Measurements from ENCODE around the gene PLSCR3. TPM values are rescaled to one million over a fixed set of nuclear protein-coding genes. Genes with fewer than 3 reads are reported as not detected.

The PLSCR3 gene
- total RNA-seq, 2 experiments from 2014 or later, result 15.3 to 23.1 TPM

- no TSS peak for BruUV-seq (replicated peaks)
- CTCF ChIA-PET (ENCODE audit: unreplicated experiment), result no interaction called here
These were observed 11.0 kb downstream of the PLSCR3 start for GRCh38 chr17:7383371-7383741.

GRCh38 chr17:7382901-7383300, 11.4 kb downstream of the PLSCR3 start:
- intact Hi-C loops (cut with micrococcal nuclease; ENCODE audit: unreplicated experiment), result no loop called here
- Histone ChIP-seq H3K4me1 (ENCODE audit: insufficient read depth, low read length, poor library complexity, severe bottlenecking) (peaks cover 11% of the 10 kb centered on the region), H4K20me1 (ENCODE audit: insufficient read depth, low read length) (no peaks in the 10 kb centered on the region), H3K27ac (ENCODE audit: low read depth, low read length, poor library complexity, severe bottlenecking) (no peak overlapping the region), H3K36me3 (ENCODE audit: insufficient read depth, low read length) (no peaks in the 10 kb centered on the region), H3K4me2 (ENCODE audit: low read length) (no peak overlapping the region), H3K4me3 (ENCODE audit: low read depth, low read length, poor library complexity, severe bottlenecking) (no peak overlapping the region), H3K9me2 (ENCODE audit: insufficient read depth, low read length) (no peaks in the 10 kb centered on the region), H3K9me3 (ENCODE audit: low read length) (0 out of 2 replicates have a peak, but pooled peaks cover 6% of the 10 kb centered on the region), H2AFZ (ENCODE audit: low read length) (no peak overlapping the region), H3K79me2 (ENCODE audit: insufficient read depth, low read depth, low read length) (no peaks in the 10 kb centered on the region)
- no peak for DNase-seq (ENCODE audit: low spot score)
- ChIA-PET POLR2A (interaction anchor here (0.7 kb wide), 1 partner anchor 92 kb away, joined by 3 read pairs; no protein-coding TSS in a partner anchor), CTCF (ENCODE audit: unreplicated experiment) (no interaction called here)
- no TSS peak for BruUV-seq (replicated peaks)
- TF ChIP-seq CTCF (conservative IDR thresholded peaks at IDR 0.05; ENCODE audit: low read length), result no peak

More at GRCh38 chr17:7383371-7383741, 11.0 kb downstream of the PLSCR3 start:
- peaks cover 11% of the 10 kb centered on the region for H3K4me1 ChIP-seq (ENCODE audit: insufficient read depth, low read length, poor library complexity, severe bottlenecking)
- TF ChIP-seq CTCF (conservative IDR thresholded peaks at IDR 0.05; ENCODE audit: low read length), result no peak
- no peak for TF ChIP-seq EZH2phosphoT487 (IDR thresholded peaks at IDR 0.05; ENCODE audit: borderline replicate concordance, low read depth, low read length)
- no peak overlapping the region for H3K27ac ChIP-seq (ENCODE audit: low read depth, low read length, poor library complexity, severe bottlenecking)
- no peaks in the 10 kb centered on the region for H3K9me2 ChIP-seq (ENCODE audit: insufficient read depth, low read length)
- peak overlapping the region; percentile 72 for H3K4me2 ChIP-seq (ENCODE audit: low read length)
- peak overlapping the region; percentile 64 for H3K4me3 ChIP-seq (ENCODE audit: low read depth, low read length, poor library complexity, severe bottlenecking)
- intact Hi-C loops (cut with micrococcal nuclease; ENCODE audit: unreplicated experiment), result no loop called here
- H2AFZ ChIP-seq (ENCODE audit: low read length), result no peak overlapping the region
- DNase-seq (ENCODE audit: low spot score), result no peak
- H3K9me3 ChIP-seq (ENCODE audit: low read length), result 0 out of 2 replicates have a peak, but pooled peaks cover 6% of the 10 kb centered on the region
- POLR2A ChIA-PET, result no interaction called here
- H3K36me3 ChIP-seq (ENCODE audit: insufficient read depth, low read length), result no peaks in the 10 kb centered on the region
- no peaks in the 10 kb centered on the region for H3K79me2 ChIP-seq (ENCODE audit: insufficient read depth, low read depth, low read length)
- no peaks in the 10 kb centered on the region for H4K20me1 ChIP-seq (ENCODE audit: insufficient read depth, low read length)

GRCh38 chr17:7380855-7381683, 13.3 kb downstream of the PLSCR3 start, which contains the start of gene TNK1:
Gene TNK1 (plus strand): TSS chr17:7381089. CDS start chr17:7382927, 1,838 bp downstream.
- H3K4me1 ChIP-seq (ENCODE audit: insufficient read depth, low read length, poor library complexity, severe bottlenecking), result peaks cover 11% of the 10 kb centered on the region
- no peak within 1 kb of the TSS for H3K4me3 ChIP-seq (ENCODE audit: low read depth, low read length, poor library complexity, severe bottlenecking)
- POLR2A ChIA-PET, result no interaction called here
- no peaks in the 10 kb centered on the region for H3K9me2 ChIP-seq (ENCODE audit: insufficient read depth, low read length)
- H3K4me2 ChIP-seq (ENCODE audit: low read length), result no peak within 1 kb of the TSS
- intact Hi-C loops (cut with micrococcal nuclease; ENCODE audit: unreplicated experiment), result no loop called here
- no peaks in the 10 kb centered on the region for H3K79me2 ChIP-seq (ENCODE audit: insufficient read depth, low read depth, low read length)
- no peaks in the 10 kb centered on the region for H4K20me1 ChIP-seq (ENCODE audit: insufficient read depth, low read length)
- no peaks in the 10 kb centered on the region for H3K36me3 ChIP-seq (ENCODE audit: insufficient read depth, low read length)
- TF ChIP-seq EZH2phosphoT487 (IDR thresholded peaks at IDR 0.05; ENCODE audit: borderline replicate concordance, low read depth, low read length) (no peak), CTCF (conservative IDR thresholded peaks at IDR 0.05; ENCODE audit: low read length) (no peak)
- H2AFZ ChIP-seq (ENCODE audit: low read length), result no peak within 1 kb of the TSS
- CTCF ChIA-PET (ENCODE audit: unreplicated experiment), result no interaction called here
- H3K27ac ChIP-seq (ENCODE audit: low read depth, low read length, poor library complexity, severe bottlenecking), result no peak within 1 kb of the TSS
- no peak for DNase-seq (ENCODE audit: low spot score)
- H3K9me3 ChIP-seq (ENCODE audit: low read length), result 0 out of 2 replicates have a peak, but pooled peaks cover 6% of the 10 kb centered on the region
- no TSS peak for BruUV-seq (replicated peaks)

All from OCI-LY7 (cell line).